ENCODE measurements around the gene PKP3. TPM values are rescaled to one million over a fixed set of nuclear protein-coding genes. Genes with fewer than 3 reads are reported as not detected.

PKP3 gene
- total and polyA plus RNA-seq, 9 of the 15 experiments (the other 6 are each of a cell fraction or from before 2014, with no cell fraction given), result 0.11 to 110 (median 30.7) TPM

DNA sequence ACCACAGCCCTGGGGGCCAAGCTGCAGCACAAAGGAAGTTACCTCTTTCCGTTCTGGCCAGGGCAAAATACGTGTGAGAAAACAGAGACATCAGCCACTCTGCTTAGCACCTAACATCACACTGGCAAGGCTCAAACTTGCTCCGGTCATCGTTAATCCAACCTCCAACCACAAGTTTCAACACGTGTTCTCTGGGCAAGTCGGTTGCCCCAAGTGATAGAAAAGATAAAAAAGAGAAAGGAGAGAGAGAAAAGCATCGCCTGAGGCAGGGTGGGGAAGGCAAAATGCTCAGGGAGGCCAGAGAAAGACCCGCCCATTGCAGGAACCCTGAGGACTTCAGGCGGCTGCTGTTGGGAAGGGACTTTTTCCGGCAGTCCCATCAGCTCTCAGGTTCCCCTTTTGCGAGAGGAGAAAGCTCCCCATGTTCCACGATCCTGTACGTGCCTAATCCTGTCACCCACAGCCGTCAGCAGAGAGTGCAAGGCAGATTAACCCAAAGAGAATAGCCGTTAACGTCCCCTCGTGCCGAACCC, 43.2 kb upstream of the PKP3 start (continued):
- TF ChIP-seq, protein P1, sequence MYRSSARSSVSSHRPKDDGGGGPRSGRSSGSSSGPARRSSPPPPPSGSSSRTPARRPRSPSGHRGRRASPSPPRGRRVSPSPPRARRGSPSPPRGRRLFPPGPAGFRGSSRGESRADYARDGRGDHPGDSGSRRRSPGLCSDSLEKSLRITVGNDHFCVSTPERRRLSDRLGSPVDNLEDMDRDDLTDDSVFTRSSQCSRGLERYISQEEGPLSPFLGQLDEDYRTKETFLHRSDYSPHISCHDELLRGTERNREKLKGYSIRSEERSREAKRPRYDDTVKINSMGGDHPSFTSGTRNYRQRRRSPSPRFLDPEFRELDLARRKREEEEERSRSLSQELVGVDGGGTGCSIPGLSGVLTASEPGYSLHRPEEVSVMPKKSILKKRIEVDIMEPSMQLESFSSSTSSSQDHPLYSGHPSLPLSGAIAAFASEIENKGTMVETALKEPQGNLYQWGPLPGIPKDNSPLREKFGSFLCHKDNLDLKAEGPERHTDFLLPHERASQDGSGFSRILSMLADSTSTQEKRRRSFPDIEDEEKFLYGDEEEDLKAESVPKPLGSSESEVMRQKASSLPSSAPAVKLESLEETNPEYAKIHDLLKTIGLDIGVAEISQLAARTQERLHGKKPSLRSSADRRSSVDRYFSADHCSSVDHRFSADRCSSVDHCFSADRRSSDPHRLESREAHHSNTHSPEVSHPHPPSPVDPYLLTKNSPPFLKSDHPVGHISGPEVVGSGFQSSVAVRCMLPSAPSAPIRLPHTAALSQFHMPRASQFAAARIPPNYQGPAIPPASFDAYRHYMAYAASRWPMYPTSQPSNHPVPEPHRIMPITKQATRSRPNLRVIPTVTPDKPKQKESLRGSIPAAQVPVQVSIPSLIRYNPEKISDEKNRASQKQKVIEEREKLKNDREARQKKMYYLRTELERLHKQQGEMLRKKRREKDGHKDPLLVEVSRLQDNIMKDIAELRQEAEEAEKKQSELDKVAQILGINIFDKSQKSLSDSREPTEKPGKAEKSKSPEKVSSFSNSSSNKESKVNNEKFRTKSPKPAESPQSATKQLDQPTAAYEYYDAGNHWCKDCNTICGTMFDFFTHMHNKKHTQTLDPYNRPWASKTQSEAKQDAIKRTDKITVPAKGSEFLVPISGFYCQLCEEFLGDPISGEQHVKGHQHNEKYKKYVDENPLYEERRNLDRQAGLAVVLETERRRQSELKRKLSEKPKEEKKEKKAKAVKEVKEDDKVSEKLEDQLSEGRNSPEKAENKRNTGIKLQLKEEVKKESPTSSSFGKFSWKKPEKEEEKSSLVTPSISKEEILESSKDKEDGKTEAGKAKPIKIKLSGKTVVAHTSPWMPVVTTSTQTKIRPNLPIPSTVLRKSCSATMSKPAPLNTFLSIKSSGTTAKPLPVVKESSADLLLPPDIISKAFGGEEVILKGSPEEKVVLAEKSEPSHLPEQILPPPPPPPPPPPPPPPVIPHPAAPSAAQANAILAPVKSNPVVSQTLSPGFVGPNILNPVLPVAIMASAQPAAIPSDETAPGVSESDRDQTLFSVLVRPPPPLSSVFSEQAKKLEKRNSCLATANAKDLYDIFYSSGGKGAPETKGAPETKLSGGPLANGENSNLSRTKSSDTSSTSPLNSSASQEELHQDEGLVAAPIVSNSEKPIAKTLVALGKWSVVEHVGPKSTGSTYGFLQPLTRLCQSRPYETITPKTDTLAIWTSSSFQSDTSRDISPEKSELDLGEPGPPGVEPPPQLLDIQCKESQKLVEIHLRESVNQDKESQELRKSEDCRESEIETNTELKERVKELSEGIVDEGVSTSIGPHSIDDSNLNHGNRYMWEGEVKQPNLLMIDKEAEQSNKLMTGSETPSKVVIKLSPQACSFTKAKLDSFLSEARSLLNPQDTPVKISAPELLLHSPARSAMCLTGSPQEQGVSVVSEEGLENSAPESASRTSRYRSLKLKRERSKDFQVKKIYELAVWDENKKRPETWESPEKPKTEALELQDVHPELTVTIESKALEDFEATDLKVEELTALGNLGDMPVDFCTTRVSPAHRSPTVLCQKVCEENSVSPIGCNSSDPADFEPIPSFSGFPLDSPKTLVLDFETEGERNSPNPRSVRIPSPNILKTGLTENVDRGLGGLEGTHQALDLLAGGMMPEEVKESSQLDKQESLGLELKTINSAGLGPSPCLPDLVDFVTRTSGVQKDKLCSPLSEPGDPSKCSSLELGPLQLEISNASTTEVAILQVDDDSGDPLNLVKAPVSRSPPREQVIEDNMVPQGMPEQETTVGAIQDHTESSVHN (IDR thresholded peaks at IDR 0.05; ENCODE audit: borderline replicate concordance in 1 of 2, low read depth in 1 of 2), result no peak
- TF ChIP-seq ADNP (tag; IDR thresholded peaks at IDR 0.05) (no peak), KLF13 (tag; IDR thresholded peaks at IDR 0.05; ENCODE audit: borderline replicate concordance, low read depth) (0 out of 2 replicates have a peak, but pooled peaks have one; percentile 14), ZNF124 (CRISPR knock-in tag; IDR thresholded peaks at IDR 0.05) (no peak), SMARCC2 (IDR thresholded peaks at IDR 0.05; ENCODE audit: low read depth) (peak; percentile 36; the same call in 1 of the 2 replicates)
- TF ChIP-seq, protein P2, sequence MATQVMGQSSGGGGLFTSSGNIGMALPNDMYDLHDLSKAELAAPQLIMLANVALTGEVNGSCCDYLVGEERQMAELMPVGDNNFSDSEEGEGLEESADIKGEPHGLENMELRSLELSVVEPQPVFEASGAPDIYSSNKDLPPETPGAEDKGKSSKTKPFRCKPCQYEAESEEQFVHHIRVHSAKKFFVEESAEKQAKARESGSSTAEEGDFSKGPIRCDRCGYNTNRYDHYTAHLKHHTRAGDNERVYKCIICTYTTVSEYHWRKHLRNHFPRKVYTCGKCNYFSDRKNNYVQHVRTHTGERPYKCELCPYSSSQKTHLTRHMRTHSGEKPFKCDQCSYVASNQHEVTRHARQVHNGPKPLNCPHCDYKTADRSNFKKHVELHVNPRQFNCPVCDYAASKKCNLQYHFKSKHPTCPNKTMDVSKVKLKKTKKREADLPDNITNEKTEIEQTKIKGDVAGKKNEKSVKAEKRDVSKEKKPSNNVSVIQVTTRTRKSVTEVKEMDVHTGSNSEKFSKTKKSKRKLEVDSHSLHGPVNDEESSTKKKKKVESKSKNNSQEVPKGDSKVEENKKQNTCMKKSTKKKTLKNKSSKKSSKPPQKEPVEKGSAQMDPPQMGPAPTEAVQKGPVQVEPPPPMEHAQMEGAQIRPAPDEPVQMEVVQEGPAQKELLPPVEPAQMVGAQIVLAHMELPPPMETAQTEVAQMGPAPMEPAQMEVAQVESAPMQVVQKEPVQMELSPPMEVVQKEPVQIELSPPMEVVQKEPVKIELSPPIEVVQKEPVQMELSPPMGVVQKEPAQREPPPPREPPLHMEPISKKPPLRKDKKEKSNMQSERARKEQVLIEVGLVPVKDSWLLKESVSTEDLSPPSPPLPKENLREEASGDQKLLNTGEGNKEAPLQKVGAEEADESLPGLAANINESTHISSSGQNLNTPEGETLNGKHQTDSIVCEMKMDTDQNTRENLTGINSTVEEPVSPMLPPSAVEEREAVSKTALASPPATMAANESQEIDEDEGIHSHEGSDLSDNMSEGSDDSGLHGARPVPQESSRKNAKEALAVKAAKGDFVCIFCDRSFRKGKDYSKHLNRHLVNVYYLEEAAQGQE (IDR thresholded peaks at IDR 0.05; ENCODE audit: borderline replicate concordance), result no peak
- TF ChIP-seq, protein P2 (CRISPR knock-in tag; IDR thresholded peaks at IDR 0.05; ENCODE audit: low read depth), result no peak

Measured in K562 (cell line).